Ishikawa (cell line): ENCODE data around the gene GBP5.

Source experiments
- CREB1 ChIP-seq: IDR thresholded peaks from 2 replicates; pipeline ENCODE4 v1.6.1; 2012; ENCODE audit warnings: low read depth
- EGR1 ChIP-seq: IDR thresholded peaks from 2 replicates; pipeline ENCODE4 v1.6.1; 2012
- RAD21 ChIP-seq: IDR thresholded peaks from 2 replicates; pipeline ENCODE4 v1.6.1; 2012; ENCODE audit warnings: low read depth
- TAF1 ChIP-seq: IDR thresholded peaks from 2 replicates; pipeline ENCODE4 v1.6.1; 2012; ENCODE audit warnings: low read depth, mild to moderate bottlenecking
- TCF12 ChIP-seq: IDR thresholded peaks from 2 replicates; pipeline ENCODE4 v1.6.1; 2012; ENCODE audit warnings: low read depth
- YY1 ChIP-seq: IDR thresholded peaks from 2 replicates; pipeline ENCODE4 v1.6.1; 2012; ENCODE audit warnings: low read depth
- ZBTB7A ChIP-seq: IDR thresholded peaks from 2 replicates; pipeline ENCODE4 v1.6.1; 2012; ENCODE audit warnings: low read depth
- TF ChIP-seq, protein P1 (sequence below): IDR thresholded peaks from 2 replicates; pipeline ENCODE4 v1.6.1; 2012; ENCODE audit warnings: low read depth, mild to moderate bottlenecking

DNA sequence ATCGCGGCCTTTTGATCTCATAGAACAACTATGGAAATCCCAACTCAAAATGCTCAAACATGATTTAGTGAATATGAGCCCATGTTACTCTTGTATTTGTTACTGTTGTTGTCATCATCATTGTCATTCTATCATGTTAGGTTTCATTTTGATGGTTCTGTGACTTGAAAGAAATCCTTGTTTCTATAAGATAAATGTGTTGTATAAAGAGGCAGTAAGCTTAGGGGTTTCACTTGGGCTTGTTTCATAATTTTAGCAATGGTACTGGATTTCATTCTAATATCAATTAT, 15.3 kb upstream of the GBP5 start:
- TF ChIP-seq, protein P1, sequence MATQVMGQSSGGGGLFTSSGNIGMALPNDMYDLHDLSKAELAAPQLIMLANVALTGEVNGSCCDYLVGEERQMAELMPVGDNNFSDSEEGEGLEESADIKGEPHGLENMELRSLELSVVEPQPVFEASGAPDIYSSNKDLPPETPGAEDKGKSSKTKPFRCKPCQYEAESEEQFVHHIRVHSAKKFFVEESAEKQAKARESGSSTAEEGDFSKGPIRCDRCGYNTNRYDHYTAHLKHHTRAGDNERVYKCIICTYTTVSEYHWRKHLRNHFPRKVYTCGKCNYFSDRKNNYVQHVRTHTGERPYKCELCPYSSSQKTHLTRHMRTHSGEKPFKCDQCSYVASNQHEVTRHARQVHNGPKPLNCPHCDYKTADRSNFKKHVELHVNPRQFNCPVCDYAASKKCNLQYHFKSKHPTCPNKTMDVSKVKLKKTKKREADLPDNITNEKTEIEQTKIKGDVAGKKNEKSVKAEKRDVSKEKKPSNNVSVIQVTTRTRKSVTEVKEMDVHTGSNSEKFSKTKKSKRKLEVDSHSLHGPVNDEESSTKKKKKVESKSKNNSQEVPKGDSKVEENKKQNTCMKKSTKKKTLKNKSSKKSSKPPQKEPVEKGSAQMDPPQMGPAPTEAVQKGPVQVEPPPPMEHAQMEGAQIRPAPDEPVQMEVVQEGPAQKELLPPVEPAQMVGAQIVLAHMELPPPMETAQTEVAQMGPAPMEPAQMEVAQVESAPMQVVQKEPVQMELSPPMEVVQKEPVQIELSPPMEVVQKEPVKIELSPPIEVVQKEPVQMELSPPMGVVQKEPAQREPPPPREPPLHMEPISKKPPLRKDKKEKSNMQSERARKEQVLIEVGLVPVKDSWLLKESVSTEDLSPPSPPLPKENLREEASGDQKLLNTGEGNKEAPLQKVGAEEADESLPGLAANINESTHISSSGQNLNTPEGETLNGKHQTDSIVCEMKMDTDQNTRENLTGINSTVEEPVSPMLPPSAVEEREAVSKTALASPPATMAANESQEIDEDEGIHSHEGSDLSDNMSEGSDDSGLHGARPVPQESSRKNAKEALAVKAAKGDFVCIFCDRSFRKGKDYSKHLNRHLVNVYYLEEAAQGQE, result no peak
- TF ChIP-seq ZBTB7A (no peak), RAD21 (no peak), TAF1 (no peak), CREB1 (no peak), YY1 (no peak), TCF12 (no peak), EGR1 (no peak)
